Activated CD8-positive, alpha-beta T cell treated with anti-CD3 and anti-CD28 coated beads, Interleukin-2, amount 10 ng/mL, durations not matched to agents 7 days and 5 days (primary cell): ENCODE measurements around the gene KRTAP10-1. TPM values are rescaled to one million over a fixed set of nuclear protein-coding genes. Genes with fewer than 3 reads are reported as not detected.

Experiments
- ATAC-seq: fragments of 150-1000 bp; cut with Tn5 transposase; one replicate; pipeline ENCODE4 v1.10.0; 2021; ENCODE audit warnings: moderate library complexity
- CTCF ChIA-PET: fragments of 350-600 bp; sonication (Branson Sonifier 250); formaldehyde crosslinking; loops from one replicate; lab custom pipeline; 2021; ENCODE audit warnings: antibody characterized with exemption; lab: Charles Lee
- POLR2A ChIA-PET: fragments of 350-600 bp; sonication (Branson Sonifier 250); formaldehyde crosslinking; loops from one replicate; lab custom pipeline; 2021; ENCODE audit warnings: antibody characterized with exemption; lab: Charles Lee
- DNase-seq: peaks from one replicate; pipeline ENCODE4 v3.0.0-alpha.2; 2020
- H3K27ac Mint-ChIP-seq: one replicate; pipeline ENCODE4 v1.8.0; 2021; ENCODE audit warnings: mild to moderate bottlenecking, mixed read lengths
- H3K27me3 Mint-ChIP-seq: one replicate; pipeline ENCODE4 v1.8.0; 2021; ENCODE audit warnings: low read depth, mixed read lengths
- H3K36me3 Mint-ChIP-seq: one replicate; pipeline ENCODE4 v1.8.0; 2021; ENCODE audit warnings: low read depth, mixed read lengths
- H3K4me1 Mint-ChIP-seq: one replicate; pipeline ENCODE4 v1.8.0; 2021; ENCODE audit warnings: low read depth, mixed read lengths
- H3K4me3 Mint-ChIP-seq: one replicate; pipeline ENCODE4 v1.8.0; 2021; ENCODE audit warnings: mild to moderate bottlenecking, mixed read lengths
- H3K9me3 Mint-ChIP-seq: one replicate; pipeline ENCODE4 v1.8.0; 2022; ENCODE audit warnings: mixed read lengths; ENCODE audit not compliant: insufficient read depth
- total RNA-seq, 2 experiments: library from RNA; stranded (reverse); gene quantifications; one replicate each; pipeline ENCODE4 v1.2.3, GENCODE V29; 2021

Gene KRTAP10-1
- total RNA-seq, 2 experiments from 2014 or later: not detected

DNA sequence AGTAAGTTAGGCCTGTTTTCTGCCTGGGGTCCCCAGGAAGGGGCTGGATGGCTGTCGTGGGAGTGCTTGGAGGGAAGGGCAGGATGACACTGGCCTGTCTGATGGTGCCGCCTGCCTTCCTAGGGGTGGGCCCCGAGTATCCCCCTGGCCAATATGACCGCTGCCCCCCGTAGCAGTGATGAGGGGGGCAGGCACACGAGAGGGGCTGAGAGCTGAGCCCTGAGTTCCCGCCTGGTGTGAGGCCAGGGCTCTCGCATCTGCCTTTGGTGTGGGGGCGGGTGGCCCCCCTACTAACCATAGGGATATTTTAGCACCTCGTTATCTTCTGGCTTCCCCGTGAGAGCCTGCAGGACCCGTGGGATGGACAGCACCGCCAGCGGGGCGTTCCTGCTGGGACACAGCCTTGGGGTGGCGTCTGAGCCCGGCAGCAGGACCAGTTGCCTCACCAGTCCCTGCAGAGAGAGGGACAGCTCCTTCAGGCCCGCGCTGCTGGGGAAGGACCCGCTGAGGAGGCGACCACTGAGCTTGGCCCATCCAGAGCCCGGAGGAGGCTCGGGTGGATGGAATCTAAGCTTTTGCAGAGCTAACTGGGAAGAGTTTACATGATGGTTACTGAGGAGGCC, 10.4 kb downstream of the KRTAP10-1 start:
- Mint-ChIP-seq H3K4me3 (no peak overlapping the region), H3K27me3 (no peaks in the 10 kb centered on the region), H3K36me3 (no peaks in the 10 kb centered on the region), H3K4me1 (no peaks in the 10 kb centered on the region), H3K9me3 (no peaks in the 10 kb centered on the region), H3K27ac (no peak overlapping the region)
- DNase-seq (no peak), ATAC-seq (no peak)
- ChIA-PET CTCF (no interaction called here), POLR2A (no interaction called here)

GRCh38 chr21:44529011-44529421, 11.0 kb downstream of the KRTAP10-1 start:
- Mint-ChIP-seq H3K9me3 (no peaks in the 10 kb centered on the region), H3K4me1 (no peaks in the 10 kb centered on the region), H3K27me3 (no peaks in the 10 kb centered on the region), H3K36me3 (no peaks in the 10 kb centered on the region), H3K27ac (no peak overlapping the region), H3K4me3 (no peak overlapping the region)
- ATAC-seq (no peak), DNase-seq (no peak)
- CTCF ChIA-PET: no interaction called here
- POLR2A ChIA-PET: no interaction called here

GRCh38 chr21:44528634-44528995, 11.4 kb downstream of the KRTAP10-1 start:
- ChIA-PET POLR2A (no interaction called here), CTCF (no interaction called here)
- H3K27me3 Mint-ChIP-seq: no peaks in the 10 kb centered on the region
- H3K9me3 Mint-ChIP-seq: no peaks in the 10 kb centered on the region
- no peak for DNase-seq
- H3K4me1 Mint-ChIP-seq: no peaks in the 10 kb centered on the region
- no peak overlapping the region for H3K27ac Mint-ChIP-seq
- ATAC-seq: no peak
- H3K36me3 Mint-ChIP-seq: no peaks in the 10 kb centered on the region
- H3K4me3 Mint-ChIP-seq: no peak overlapping the region

- no peak for ATAC-seq
- POLR2A ChIA-PET: no interaction called here
Observed at GRCh38 chr21:44527983-44528633, 11.9 kb downstream of the KRTAP10-1 start.

GRCh38 chr21:44527156-44527982, 12.6 kb downstream of the KRTAP10-1 start:
- no peaks in the 10 kb centered on the region for H3K36me3 Mint-ChIP-seq

More at GRCh38 chr21:44527983-44528633, 11.9 kb downstream of the KRTAP10-1 start:
- Mint-ChIP-seq H3K27me3 (no peaks in the 10 kb centered on the region), H3K9me3 (no peaks in the 10 kb centered on the region), H3K27ac (no peak overlapping the region), H3K36me3 (no peaks in the 10 kb centered on the region), H3K4me3 (no peak overlapping the region), H3K4me1 (no peaks in the 10 kb centered on the region)
- DNase-seq: no peak
- CTCF ChIA-PET: no interaction called here

DNA sequence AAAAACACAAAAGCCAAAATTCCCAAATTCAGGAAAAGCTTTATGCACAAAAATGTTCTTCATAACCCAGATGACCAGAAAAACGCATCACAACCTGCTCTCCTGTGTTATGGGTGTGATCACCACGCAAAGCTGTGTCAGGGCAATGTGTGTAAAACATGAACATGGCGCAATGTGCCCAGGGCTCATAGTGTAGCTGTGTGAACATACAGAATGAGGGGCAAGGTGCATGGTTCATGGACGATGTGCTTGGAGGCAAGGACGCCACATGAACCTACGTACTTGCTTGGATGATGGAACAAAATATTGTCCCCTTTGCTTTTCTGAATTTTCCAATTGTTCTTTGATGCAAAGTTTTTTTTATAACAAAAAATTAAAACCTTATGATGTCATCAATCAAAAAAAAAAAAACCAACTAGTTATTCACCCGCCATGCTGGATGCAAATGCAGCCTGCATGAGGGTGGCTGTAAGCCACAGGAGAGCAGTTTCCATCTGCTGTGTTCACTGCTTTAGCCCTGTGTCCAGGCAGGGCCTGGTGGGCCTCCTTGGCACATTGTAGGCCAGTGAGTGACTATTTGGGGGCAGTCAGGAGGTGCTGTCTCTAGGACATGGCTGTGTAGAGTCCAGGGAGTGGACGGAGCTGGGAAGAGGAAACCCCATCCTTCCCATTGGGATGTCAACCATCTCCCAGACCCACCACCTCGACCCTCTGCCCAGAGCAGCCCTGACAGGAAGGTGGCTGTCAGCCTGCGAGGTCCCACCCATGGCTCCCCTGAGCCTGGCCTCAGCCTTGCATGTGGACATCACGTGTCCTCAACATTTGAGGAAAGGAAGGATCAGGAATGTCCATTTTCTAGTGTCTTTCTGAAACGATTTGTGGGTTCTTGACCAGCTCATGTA, 13.6 kb downstream of the KRTAP10-1 start:
- ATAC-seq: no peak
- Mint-ChIP-seq H3K27me3 (no peaks in the 10 kb centered on the region), H3K4me3 (no peak overlapping the region), H3K9me3 (no peaks in the 10 kb centered on the region), H3K4me1 (no peaks in the 10 kb centered on the region), H3K36me3 (no peaks in the 10 kb centered on the region), H3K27ac (no peak overlapping the region)
- no peak for DNase-seq
- POLR2A ChIA-PET: interaction anchor here (0.6 kb wide), 1 partner anchor 509 kb away, joined by 3 read pairs; no protein-coding TSS in a partner anchor
- CTCF ChIA-PET: no interaction called here

More at GRCh38 chr21:44527156-44527982, 12.6 kb downstream of the KRTAP10-1 start:
- Mint-ChIP-seq H3K4me3 (no peak overlapping the region), H3K27me3 (no peaks in the 10 kb centered on the region), H3K27ac (no peak overlapping the region), H3K4me1 (no peaks in the 10 kb centered on the region), H3K9me3 (no peaks in the 10 kb centered on the region)
- POLR2A ChIA-PET: interaction anchor here (0.6 kb wide), 1 partner anchor 510 kb away, joined by 3 read pairs; no protein-coding TSS in a partner anchor
- ATAC-seq: no peak
- no peak for DNase-seq
- CTCF ChIA-PET: no interaction called here

DNA sequence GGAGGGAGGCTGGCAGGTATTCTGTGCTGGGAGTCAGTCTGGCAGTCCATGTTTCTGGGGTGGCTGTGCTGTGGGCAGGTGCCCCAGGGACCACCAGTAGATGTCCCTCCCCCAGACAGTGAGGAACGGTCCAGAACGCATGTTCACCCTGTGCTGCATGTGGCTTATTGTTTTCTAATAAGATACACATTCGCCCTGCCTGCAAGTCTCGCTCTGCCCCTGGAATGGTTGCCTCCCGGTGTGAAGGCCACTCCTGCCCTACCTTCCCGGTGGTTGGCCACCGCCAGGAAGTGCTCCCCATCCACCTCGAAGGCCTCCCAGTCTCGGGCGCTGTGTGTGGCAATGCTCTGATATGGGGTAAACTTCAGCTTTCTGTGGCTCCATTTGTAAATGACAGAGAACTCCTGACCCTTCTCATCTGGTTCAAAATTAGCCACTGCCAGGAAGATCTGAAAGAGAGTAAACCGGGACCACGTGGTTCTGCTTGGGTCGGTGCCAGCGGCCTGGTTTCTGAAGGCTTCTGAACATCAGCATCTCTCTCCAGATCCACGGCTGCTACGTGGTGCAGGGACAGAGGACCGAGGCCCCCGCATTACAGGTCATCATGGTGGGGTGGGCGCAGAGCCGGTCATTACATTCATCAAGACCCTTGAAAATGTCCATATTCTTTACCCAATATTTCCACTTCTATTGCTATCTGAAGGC, 14.5 kb downstream of the KRTAP10-1 start:
- CTCF ChIA-PET: no interaction called here
- no peak for DNase-seq
- POLR2A ChIA-PET: no interaction called here

GRCh38 chr21:44524414-44525371, 15.3 kb downstream of the KRTAP10-1 start:
- Mint-ChIP-seq H3K27ac (no peak overlapping the region), H3K9me3 (no peaks in the 10 kb centered on the region), H3K27me3 (no peaks in the 10 kb centered on the region), H3K4me1 (no peaks in the 10 kb centered on the region), H3K36me3 (no peaks in the 10 kb centered on the region), H3K4me3 (no peak overlapping the region)
- no peak for DNase-seq
- POLR2A ChIA-PET: no interaction called here
- no peak for ATAC-seq
- CTCF ChIA-PET: no interaction called here

More for the DNA sequence above, 14.5 kb downstream of the KRTAP10-1 start:
- Mint-ChIP-seq H3K4me1 (no peaks in the 10 kb centered on the region), H3K36me3 (no peaks in the 10 kb centered on the region), H3K4me3 (no peak overlapping the region), H3K27me3 (no peaks in the 10 kb centered on the region), H3K9me3 (no peaks in the 10 kb centered on the region), H3K27ac (no peak overlapping the region)
- no peak for ATAC-seq

DNA sequence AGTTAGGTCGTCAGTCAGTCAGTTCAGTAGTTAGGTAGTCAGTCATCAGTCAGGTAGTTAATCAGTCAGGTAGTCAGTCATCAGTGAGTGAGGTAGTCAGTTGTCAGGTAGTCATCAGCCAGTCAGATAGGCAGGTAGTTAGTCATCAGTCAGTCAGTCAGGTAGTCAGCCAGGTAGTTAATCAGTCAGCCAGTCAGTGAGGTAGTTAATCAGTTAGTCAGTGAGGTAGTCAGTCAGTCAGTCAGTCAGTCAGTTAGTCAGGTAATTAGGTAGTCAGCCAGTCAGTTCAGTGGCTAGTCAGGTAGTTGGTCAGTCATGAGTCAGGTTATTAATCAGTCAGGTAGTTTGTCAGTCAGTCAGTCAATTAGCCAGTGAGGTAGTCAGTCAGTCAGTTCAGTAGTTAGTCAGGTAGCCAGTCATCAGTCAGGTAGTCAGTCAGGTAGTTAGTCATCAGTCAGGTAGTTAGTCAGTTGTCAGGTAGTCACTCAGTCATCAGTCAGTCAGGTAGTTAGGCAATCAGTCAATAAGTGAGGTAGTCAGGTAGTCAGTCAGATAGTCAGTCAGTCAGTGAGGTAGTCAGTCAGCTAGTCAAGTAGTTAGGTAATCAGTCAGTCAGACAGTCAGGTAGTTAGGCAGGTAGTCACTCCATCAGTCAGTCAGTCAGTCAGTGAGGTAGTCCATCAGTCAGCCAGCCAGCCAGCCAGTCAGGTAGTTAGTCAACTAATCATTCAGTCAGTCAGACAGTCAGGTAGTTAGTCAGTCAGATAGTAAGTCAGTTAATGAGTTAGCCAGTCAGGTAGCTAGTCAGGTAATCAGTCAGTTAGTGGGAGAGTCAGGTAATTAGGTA, 16.2 kb downstream of the KRTAP10-1 start:
- ATAC-seq (no peak), DNase-seq (no peak)
- Mint-ChIP-seq H3K27ac (no peak overlapping the region), H3K36me3 (no peaks in the 10 kb centered on the region), H3K4me3 (no peak overlapping the region), H3K4me1 (no peaks in the 10 kb centered on the region), H3K9me3 (no peaks in the 10 kb centered on the region), H3K27me3 (no peaks in the 10 kb centered on the region)
- ChIA-PET POLR2A (no interaction called here), CTCF (no interaction called here)

GRCh38 chr21:44522753-44523204, 17.2 kb downstream of the KRTAP10-1 start:
- Mint-ChIP-seq H3K4me3 (no peak overlapping the region), H3K27me3 (no peaks in the 10 kb centered on the region), H3K27ac (no peak overlapping the region), H3K9me3 (no peaks in the 10 kb centered on the region), H3K36me3 (no peaks in the 10 kb centered on the region), H3K4me1 (no peaks in the 10 kb centered on the region)
- ATAC-seq (no peak), DNase-seq (no peak)
- ChIA-PET POLR2A (no interaction called here), CTCF (no interaction called here)
